HG03066 (cell line): ENCODE results near the gene C14orf119.

Experiments
- ATAC-seq: cut with Tn5 transposase; IDR thresholded peaks from one replicate; pipeline ENCODE4 v1.9.1; 2021; ENCODE audit warnings: low read depth; ENCODE audit not compliant: unreplicated experiment

Gene C14orf119

DNA sequence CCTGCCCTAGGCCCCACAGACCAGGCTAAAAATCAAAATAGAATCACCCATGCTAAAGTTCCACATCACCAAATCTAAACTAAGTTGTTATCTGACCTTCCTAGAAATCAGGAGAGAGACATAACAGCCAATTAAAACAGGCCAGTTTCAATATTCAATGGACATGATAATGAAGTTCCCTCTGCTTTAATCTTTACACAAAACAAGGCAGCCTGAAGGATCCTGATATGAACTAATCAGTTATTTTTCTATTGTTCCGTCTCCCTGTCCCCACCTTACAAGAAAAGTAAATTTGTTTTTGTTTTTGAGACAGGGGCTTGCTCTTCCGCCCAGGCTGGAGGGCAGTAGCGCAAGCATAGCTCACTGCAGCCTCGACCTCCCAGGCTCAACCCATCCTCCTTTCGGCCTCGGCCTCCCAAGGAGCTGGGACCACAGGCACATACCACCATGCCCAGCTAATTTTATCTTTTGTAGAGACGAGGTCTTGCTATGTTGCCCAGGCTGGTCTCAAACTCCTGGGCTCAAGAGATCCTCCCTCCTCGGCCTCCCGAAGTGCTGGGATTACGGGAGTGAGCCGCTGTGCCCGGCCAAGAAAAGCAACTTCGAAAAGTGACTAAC, 29.1 kb downstream of the C14orf119 start:
- no peak for ATAC-seq

DNA sequence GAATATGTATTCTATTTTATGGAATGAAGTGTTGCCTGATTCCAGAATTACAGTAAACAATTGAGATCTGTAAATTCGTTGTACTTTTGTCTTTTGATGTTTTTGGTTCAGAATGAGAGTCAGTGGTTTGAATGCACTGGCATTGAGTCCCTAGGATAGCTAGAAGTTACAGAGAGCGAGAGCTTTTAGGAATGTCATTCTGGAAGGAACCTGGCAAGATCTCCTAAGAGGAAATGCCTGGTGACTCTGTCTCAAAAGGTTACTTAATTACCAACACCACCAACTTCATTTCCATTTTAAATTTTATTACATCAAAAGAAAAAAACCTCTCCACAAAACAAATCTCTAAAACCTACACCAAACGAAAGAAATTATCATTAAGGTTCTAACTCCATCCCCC, 29.7 kb downstream of the C14orf119 start:
- no peak for ATAC-seq

DNA sequence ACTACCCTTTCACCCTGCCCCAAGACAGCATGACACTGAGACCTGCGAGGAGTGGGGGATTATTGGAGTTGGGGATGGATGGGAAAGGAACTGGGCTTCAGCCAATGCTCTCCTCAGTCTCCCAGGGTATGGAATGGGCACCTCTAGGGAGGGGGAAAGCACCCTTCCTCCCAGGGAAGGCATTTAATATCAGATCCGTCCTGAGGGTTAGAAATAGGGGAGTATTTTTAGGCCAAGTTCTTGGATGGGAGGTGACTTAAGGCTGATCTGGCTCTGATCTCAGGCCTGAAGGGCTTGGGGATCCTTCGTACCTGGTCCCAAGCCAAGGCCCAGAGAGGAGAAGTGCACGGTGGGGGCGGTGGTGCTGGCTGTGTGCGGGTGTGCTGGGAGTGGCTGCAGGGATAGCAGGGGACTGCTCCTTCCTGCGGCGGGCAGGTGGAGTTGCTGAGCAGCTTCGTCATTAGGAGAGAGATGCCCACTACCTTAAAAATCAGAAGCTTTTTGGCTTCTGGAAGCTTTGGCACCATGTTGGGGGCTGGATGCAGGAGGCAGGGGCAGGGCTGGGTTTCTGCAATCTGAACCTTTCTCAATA, 30.7 kb downstream of the C14orf119 start:
- ATAC-seq: no peak

DNA sequence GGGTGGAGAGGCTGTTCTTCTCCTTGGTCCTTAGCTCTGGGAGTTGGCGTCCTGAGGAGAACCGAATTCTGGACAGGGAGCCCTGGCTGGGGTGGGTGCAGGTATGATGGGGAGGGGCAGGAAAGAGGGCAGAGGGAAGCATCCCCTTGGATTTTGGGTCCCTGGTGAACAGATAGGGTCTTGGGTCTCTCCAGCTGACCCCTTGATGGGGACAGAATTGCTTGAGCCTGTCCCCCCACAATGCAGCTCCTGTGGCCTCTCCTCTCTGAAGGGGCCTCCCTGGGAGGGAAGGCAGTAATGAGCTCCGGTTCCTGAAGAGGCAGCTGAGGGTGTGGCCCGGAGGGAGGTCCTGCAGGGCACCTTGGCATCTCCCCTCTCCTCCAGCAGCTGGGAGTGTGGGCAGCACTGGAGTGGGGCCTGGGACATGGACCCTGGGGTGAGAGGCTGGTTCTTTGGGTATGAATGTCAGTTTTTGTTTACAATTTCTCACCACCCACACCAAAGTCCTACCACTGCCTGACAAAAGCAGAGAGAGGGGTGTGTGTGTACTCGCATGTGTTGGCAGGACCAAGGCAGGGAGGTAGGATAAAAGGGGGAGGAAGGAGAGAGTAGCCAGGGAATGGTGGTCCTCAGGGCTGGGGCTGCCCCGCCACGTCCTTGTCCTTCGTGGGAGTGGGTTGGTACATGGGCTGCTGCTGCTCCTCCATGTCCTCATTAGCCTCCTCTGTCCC, 31.4 kb downstream of the C14orf119 start:
- no peak for ATAC-seq

DNA sequence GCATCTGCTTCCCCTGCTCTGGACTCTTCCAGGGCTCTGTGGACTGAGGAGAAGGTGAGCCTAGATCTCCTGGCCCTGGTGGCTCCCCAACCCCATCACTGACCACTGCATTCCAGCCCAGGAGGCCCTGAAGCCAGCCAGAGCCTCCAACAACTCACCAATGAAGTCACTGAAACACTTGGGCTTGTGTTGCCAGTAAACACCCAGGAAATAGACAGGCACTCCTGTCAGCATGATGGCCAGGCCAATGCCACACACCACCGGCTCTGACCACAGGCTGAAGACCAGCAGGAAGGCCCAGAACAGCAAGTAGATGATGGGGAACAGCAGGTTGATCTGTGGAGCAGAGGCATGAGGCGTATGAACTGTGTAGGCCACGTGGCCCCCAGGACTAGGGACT, 32.6 kb downstream of the C14orf119 start:
- no peak for ATAC-seq

DNA sequence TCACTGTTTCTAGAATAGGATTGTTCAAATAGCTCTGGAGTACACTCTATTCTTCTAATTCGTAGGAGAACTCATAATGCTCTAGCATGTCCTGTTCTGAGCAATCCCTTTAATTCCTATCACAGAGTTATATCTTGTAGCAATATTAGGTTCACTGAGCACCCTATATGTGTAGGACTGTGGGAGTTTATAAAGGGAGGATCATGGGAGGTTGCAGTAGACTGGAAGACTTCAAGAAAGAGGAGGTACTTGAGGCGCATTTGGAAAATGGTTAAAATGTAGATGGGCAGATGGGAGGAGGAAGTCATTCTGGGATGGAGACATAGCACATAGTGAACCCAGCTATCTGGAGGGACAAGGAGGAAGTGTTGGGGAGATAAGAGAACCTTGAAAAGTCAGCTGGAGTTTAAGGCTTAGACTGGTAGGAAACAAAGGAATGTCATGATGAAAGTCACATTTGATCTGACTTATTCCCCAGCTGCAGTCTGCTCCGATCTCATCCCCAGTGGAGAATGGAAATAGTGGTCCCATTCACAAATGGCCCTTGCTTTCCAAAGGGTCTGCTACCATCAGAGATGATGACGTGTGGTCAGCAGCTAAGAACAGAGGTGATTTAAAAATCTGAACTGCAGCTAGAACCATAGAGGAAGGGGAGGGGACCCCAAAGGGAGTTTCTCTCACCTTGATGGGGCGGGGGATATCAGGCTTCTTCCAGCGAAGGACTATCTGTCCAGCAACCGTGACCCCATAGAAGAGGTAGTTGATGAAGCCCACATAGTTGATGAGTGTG, 33.9 kb downstream of the C14orf119 start:
- no peak for ATAC-seq

DNA sequence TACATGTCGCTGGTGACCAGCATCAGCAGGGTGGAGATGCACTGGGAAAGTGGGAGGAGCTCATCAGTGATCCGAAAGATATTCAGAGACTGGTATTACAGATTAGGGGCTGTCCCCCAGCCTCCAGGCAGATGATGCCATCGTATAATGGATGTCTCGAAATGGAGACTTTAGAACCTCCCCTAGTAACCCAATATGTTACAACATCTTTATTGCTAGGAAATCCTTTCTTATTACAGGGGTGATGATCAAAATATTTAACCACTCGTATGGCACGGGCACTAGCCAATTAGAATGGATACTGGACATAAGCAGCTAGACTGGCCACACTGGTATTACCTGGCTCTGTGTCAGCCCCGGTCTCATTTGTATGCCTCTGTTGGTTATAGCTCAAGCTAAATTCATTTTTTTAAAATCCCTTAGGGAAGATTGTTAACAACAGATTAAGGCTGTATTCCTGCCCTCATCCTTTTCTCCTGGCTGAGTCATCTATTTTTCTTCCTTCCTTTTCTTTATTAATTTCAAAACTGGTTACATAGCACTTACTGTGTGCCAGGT, 34.5 kb downstream of the C14orf119 start:
- no peak for ATAC-seq

DNA sequence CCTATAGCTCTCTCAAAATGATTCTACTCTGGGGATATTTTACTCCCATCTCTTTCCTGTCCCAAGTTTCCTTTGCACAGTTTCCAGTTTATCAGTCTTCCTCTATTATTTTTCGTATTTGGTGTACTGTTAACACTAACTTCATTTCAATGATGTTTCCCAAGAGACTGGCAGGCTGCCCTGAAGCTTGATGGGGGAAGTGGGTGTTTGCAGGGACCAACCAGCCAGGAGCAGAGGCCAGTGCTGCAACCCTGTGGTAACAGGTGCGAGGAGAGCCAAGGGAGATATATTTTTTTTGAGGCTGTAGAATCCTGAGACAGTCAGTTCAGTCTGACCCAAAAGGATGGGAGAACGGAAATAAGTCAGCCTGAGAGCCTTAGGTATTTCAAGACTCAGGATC, 35.6 kb downstream of the C14orf119 start:
- no peak for ATAC-seq

DNA sequence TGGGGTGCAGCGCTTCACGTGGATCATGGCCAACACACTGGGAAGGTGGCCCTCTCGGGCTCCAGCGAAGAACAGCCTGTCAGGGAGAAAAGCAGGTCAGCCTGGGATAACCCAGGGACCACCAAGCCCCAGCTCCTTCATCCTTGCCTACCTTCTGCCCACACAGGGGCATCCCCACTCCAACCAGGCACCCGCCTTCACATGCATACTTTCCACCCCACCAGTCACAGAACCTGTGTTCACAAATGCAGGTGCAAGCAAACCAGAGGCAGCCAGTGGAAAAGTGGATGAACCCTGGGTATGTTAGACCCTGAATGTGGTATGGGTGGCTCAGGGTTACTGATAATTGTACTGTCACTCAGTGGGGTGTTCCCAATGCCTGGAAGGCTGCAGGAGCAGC, 36.2 kb downstream of the C14orf119 start:
- no peak for ATAC-seq

DNA sequence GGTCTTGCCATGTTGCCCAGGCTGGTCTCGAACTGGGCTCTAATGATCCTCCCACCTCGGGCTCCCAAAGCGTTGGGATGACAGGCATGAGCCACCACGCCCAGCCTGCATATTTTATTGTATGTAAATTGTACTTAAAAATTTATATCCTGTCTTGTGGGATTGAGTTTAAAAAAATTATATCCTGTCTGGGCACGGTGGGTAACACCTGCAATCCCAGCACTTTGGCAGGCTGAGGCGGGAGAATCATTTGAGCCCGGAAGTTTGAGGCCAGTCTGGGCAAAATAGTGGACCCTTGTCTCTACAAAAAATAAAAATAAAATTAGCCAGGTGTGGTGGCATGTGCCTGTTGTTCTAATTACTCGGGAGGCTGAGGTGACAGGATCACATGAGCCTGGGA, 37.7 kb downstream of the C14orf119 start:
- no peak for ATAC-seq

DNA sequence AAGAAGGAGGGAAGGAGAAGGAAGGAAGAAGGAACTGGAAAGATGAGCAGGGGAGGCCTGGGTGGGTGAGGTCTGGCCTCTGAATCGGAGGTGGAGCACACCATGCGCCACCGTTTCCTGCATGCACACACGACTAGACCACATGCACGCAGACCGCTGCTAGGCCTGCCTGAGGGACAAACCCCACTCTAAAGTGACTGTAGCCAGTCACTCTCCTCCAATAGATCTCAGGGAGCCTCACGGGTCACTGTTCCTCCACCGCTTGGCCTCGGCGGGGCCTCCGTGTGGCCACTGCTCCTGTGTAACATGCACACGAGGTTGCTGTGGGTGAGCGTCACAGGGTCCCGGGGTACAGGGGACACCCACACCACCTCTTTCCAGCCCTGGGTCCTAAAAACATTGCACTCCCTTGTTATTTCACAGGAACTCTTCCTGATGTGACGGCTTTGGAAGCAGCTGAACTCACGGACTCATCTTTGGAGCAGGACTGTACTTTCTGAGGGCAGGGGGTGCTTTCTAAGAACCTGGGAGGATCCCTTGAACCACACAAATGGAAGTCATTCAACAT, 41.3 kb downstream of the C14orf119 start:
- ATAC-seq: no peak

DNA sequence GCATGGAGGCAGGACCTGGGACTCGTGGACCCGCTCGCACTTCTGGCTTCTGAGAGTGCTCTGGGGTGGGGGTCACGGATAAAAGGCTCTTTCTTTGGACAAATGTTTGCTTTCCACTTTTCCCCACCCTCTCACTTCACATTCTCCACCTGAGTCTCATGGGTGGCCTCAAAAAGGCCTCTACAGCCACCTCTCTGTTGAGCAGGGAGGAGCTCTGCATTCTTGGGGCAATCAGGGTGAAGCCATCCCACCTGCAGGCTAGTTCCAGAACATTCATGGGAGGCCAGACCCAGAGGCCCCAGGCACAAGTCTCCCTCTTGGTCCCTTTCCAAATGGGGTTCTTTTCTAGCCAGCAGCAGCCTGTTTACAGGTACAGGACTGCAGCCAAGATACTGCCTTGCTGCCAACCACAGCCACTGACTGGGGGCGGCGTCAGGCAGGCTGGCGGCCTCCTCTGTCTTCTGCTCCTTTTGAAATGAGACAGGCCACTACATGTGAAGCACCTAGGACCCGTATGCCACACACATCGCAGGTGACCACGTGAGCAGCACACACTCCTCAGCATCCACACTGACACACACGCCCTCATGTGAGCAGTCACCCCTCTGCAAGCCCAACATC, 42.0 kb downstream of the C14orf119 start:
- ATAC-seq: no peak

DNA sequence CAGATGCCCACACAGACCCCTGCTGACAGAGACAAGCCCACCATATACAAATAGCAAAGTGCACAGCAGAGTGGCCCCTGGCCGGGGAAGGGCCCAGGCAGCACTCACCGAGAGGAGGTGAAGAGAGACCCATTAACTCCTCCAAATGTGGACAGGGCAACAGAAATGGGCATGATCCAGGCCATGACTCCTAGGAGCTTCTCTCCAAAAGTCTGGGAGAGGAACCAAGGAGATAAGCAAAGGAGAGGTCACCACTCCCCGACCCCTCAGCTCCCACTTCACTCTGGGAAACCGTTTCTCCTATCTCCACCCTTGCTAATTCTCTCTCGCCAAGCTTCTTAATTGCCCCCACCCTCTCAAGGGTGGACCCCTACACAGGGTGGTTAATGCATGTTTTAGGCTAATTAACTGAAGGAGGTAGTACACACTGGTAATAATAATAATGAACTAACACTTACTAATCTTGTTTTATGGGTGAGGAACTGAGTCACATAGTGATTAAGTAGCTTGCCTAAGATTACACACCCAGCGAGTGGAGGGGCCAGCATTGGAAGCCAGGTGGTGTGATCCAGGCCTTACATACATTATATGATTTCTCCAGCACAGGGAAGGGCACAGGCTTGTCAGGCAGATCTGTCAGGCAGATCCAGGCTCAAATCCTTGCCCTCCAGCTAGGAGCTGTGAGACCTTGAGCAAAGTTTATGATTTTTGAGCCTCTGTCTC, 42.7 kb downstream of the C14orf119 start:
- no peak for ATAC-seq

DNA sequence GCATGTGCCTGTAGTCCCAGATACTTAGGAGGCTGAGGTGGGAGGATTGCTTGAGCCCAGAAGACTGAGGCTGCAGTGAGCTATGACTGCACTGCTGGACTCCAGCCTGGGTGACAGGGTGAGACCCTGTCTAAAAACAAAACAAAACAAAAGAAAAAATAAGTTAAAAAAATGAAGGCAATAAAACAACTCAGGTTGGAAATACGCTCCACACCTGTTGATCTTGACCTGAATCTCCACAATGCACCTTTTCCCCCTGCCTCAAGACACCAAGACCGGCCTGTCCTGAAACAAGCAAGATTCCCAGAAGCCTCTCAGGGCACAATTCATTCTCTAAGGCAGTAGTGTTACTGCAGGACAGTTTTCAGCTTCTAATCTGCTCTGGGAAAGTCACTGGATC, 44.6 kb downstream of the C14orf119 start:
- ATAC-seq: no peak

DNA sequence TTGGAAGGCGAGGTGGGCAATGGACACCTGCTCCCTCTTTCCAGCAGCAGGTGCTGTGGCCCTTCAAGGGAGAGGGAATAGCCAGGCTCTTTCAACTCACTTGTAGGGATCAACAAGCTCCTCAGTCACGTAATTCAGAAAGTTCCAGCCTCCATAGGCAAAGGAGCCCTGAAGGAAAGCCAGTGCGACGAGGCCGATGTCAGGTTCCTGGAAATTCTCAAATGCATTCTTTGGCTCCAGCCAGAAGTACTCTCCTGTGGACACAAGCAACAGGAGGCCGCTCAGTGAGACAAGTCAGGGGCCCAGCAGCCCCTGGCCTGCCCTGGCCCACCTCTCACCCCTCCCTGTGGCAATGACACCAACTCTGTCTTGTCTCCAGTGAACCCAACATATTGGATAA, 45.1 kb downstream of the C14orf119 start:
- no peak for ATAC-seq

DNA sequence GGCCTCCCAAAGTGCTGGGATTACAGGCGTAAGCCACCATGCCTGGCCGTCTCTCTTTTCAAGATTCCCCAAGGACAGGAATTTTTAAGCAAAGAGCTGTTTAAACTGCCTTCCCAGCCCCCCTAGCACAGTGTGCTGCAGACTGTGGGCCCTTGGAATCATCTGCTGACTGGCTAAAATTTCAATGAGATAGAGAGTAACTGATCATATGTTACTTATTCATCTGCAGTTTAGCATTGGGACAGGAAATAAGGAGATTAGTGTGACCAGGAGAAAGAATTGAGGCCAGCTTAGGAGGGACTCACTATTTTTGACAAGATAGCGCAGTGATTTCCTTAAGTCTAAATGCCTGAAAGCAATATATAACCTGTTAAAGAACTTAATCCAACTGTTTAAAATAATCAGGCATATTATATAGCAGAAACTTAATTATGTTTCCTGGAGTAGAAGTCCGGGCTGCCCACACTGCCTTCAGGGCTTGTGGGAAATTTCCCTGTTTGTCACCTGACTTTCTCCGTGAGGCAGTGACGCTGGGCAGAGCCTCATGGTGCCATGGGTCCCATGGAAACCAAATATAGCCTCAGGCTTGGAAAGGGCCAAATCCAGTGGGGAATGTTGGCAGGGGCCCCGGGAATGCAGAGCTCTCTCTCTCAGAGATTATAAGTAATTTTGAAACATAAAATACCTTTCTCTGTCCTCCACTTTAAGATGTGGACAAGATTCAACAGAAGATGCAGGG, 46.6 kb downstream of the C14orf119 start:
- no peak for ATAC-seq

DNA sequence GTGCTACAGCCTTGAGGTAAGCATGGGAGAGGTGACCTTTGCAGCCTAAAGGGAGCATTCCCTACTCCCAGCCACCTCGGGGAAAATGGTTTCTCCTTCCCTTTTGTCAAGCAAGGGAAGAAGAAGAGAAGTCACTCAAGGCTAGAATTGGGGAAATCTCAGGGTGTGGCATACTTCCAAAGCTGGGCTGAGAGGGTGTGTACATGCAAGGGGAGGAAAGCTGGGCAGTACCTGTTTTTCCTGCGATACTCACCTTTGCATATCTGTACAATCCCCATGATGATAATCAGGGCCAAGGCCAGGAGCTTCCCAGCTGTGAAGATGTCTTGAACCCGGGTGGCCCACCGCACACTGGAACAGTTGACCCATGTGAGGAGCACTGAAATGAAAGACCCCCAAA, 47.5 kb downstream of the C14orf119 start:
- ATAC-seq: no peak

DNA sequence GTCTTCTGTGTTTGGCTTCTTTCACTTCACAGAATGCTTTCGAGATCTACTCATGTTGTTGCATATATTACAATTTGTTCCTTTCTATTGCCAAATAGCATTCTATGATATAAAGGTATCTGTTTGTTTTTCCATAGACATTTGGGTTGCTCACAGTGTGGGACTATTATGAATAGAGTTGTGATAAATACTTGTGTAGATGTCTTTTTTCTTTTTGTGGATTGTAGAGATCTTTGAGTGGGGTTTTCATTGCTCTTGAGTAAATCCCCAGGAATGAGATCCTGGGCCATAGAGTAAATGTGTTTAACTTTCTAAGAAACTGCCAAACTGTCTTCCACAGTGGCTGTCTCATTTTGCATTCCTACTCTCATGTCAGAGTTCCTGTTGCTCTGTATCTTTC, 48.6 kb downstream of the C14orf119 start:
- no peak for ATAC-seq

DNA sequence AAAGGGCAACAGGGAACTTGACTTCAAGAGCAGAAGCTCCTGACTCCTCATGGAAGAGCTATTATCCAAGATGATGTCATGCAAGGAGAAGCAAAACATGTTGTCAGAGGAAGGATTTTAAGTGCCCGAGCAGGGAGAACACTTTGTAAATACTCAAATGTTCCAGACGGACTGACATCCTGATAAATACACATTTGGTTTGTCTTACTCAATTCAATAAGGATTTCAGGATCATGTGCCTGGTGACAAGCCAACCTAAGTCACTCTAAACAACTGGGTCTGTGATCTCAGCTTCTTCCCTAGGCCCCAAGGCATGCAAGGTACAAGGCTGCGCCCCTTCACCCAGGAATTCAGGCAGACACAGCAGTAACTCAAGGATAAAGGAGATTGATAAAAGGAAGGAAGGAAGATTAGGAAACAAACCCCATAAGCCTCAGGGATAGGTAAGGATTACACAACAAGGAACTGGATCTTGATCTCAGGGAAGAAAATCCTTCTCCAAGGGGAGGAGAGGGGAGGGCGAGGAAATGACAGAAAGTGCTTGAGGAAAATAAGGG, 50.6 kb downstream of the C14orf119 start:
- ATAC-seq: no peak
